HCT116 (cell line): ENCODE measurements around the gene LMBRD1.

Experiments used
- CTCF ChIP-seq, 3 experiments: fragments of 200-600 bp in 1 of 3; sonication (generic) in 1 of 3; IDR thresholded peaks in 2 of 3; conservative IDR thresholded peaks in 1 of 3; 2 replicates each; pipeline ENCODE4 v1.5.1; 2012 to 2017; ENCODE audit warnings: low read depth in 2 of 3, low read length in 2 of 3, antibody characterized with exemption in 1 of 3, borderline replicate concordance in 1 of 3, control low read depth in 1 of 3, mild to moderate bottlenecking in 1 of 3, mixed read lengths in 1 of 3, mixed run types in 1 of 3, moderate library complexity in 1 of 3; ENCODE audit not compliant: insufficient read depth in 1 of 3
- EZH2 ChIP-seq: fragments of 200-600 bp; sonication (generic); IDR thresholded peaks from 2 replicates; pipeline ENCODE4 v1.6.1; 2017; ENCODE audit warnings: antibody characterized with exemption, mixed run types
- EZH2phosphoT487 ChIP-seq: fragments of 200-600 bp; IDR thresholded peaks from 2 replicates; pipeline ENCODE4 v1.6.1; 2018; ENCODE audit warnings: antibody characterized with exemption, borderline replicate concordance
- POLR2A ChIP-seq: IDR thresholded peaks from 2 replicates; pipeline ENCODE4 v1.7.0; 2011; ENCODE audit warnings: borderline replicate concordance; ENCODE audit not compliant: insufficient read depth, insufficient read length; ENCODE audit errors: extremely low read depth
- REST ChIP-seq: IDR thresholded peaks from 2 replicates; pipeline ENCODE4 v1.6.1; 2012; ENCODE audit warnings: low read depth
- SIN3A ChIP-seq: IDR thresholded peaks from 2 replicates; pipeline ENCODE4 v1.6.1; 2012; ENCODE audit warnings: low read depth
- ZNF274 ChIP-seq: fragments of 200-500 bp; sonication (Bioruptor generic); IDR thresholded peaks from 2 replicates; pipeline ENCODE4 v1.6.1; 2014; ENCODE audit warnings: mild to moderate bottlenecking, low read depth, low read length, inconsistent platforms

- TF ChIP-seq EZH2 (no peak), CTCF (IDR thresholded peaks at IDR 0.05 in 2 of 3, conservative IDR thresholded peaks at IDR 0.05 in 1 of 3; ENCODE audit: borderline replicate concordance in 1 of 3, insufficient read depth in 1 of 3, low read depth in 2 of 3, low read length in 2 of 3) (no peak; a peak in 1 of 6 replicates), ZNF274 (no peak), POLR2A (no peak), SIN3A (no peak), REST (no peak), EZH2phosphoT487 (no peak)
These were observed 64.2 kb downstream of the LMBRD1 start for GRCh38 chr6:69732640-69733039.
